ENCODE measurements around the gene DRC3.

DRC3 gene

DNA sequence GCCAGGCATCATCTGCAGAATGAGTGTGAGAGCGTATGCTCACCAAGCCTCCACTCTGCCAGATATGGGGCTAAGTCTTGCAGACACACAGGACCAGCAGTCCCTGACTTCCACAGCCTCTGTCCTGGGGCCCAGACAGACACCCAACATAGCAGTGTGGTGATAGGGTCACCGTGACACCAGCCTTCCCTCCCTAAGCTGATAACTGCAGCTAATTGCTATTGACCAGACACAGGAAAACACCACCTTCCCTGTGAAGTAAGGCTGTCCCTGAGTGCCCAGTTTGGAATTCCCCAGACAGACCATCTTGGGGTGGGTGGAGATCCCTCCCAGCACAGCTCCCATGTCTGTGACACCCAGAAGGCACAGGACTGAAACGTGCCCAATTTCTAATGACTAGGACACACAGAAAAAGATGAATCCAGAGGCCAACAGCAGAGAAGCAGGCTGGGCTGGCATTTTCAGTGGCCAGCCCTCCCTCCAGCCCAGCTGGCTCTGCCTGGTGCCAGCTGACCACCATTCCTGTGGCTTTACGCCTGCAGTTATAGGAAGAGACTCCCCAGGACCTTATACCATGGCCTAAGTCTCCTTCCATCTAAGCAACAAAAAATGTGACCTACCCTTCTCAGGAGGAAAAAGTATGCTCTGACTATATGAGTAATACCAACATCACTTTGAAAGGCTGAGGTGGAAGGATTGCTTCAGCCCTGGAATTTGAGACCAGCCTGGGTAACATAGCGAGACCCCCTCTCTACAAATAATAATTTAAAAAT is 36.0 kb downstream of the DRC3 start:
- no peak for DNase-seq
- in situ Hi-C loops (cut with MboI; ENCODE audit: low pct_unique_long_range_greater_than_20kb, low sequenced_read_pairs): no loop called here

DNA sequence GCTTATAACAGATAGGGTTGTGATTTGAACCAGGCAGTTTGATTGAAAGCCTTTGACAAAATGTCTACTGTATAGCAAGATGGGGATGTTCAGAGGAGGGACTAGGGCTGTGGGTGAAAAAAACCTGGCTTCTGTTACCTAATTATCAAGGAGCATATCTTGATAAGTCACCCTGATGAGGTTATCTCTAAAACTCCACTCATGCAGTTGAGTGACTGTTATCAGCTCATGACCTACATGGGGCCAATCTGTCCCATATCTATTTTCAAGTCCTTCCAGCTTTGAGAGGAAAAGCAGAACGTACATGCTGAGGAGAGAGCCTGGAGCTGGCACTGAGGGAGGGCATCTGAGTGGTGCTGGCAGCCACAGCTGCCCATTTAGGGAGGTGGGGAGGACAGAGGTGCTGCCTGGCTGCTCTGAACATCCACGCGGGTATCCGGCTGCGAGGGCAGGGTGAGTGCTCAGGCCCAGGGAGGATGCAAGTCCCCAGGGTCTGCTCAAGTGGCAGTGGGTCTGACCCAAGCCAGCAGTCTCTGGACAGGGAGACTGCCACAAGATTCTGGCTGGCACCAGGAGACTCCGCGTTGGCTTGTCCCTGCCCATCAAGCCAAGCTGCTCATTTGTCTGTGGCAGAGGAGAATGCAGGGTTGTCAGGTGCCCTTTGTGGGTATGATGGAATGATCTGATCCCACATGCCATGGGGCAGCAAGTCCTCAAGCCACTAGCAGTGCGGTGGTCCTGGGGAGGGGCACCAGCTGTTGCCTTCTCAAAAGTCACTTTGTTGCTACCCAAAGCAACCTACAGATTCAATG is 37.2 kb downstream of the DRC3 start:
- no peak for DNase-seq
- in situ Hi-C loops (cut with MboI; ENCODE audit: low pct_unique_long_range_greater_than_20kb, low sequenced_read_pairs): no loop called here

DNA sequence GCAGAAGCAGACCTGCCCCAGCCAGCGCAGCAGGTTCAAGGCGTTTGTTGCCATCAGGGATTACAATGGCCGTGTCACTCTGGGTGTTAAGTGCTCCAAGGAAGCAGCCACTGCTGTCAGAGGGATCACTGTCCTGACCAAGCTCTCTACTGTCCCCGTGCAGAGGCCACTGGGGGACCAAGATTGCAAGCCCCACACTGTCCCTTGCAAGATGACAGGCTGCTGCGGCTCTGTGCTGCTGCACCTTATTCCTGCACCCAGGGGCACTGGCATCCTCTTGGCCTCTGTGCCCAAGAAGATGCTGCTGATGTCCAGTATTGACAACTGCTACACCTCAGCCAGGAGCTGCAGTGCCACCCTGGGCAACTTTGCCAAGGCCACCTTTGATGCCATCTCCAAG is 38.6 kb downstream of the DRC3 start:
- no peak for DNase-seq
- in situ Hi-C loops (cut with MboI; ENCODE audit: low pct_unique_long_range_greater_than_20kb, low sequenced_read_pairs): no loop called here

DNA sequence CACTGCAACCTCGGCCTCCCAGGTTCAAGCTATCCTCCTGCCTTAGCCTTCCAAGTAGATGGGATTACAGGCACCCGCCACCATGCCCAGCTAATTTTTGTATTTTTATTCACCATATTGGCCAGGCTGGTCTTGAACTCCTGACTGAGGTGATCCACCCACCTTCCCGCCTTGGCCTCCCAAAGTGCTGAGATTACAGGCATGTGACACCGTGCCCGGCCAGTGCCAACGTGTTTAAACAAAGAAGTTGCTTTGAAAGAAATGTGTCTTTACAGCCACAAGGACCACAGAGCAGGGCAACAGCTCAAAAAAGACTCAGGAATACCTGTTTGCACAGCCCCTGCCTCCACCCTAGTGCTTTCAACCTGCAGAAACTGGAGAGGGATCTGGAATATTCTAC is 41.3 kb downstream of the DRC3 start:
- DNase-seq: no peak
- in situ Hi-C loops (cut with MboI; ENCODE audit: low pct_unique_long_range_greater_than_20kb, low sequenced_read_pairs): no loop called here

DNA sequence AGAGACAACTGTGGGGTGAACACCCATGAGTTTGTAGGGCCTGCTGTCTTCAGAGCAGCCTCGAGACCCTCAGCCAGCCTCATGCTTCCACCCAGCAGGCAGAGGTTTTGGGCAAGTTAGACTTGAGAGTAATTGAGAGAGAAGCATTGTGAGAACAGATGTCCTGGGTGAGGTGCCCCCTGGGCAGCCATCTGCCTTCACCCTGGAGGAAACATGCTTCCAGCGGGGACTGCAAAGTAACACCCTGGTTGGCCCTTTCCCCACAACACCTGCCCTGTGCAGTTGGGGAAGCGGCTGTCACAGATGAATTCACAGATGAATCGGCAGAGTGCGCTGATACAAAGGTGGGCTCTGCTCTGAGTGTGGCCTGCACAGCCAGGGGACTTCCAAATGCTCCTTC is 42.9 kb downstream of the DRC3 start:
- in situ Hi-C loops (cut with MboI; ENCODE audit: low pct_unique_long_range_greater_than_20kb, low sequenced_read_pairs): no loop called here
- no peak for DNase-seq

DNA sequence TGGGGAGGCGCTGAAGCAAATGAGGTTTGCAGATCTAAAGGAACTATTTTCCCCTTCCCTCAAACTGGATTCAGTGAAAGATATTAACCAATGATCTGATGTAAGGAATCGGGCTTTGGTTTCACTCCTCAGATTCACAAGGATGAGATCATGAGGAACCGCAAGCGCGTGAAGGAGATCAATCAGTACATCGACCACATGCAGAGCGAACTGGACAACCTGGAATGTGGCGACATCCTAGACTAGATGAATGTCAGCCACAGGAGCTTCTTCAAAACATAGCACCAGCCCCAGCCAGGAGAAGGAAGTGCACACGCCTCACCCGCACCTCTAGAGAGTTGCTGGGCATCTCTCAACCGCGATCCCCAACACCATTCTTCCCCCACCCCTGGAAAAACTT is 43.8 kb downstream of the DRC3 start:
- in situ Hi-C loops (cut with MboI; ENCODE audit: low pct_unique_long_range_greater_than_20kb, low sequenced_read_pairs): no loop called here
- no peak for DNase-seq

DNA sequence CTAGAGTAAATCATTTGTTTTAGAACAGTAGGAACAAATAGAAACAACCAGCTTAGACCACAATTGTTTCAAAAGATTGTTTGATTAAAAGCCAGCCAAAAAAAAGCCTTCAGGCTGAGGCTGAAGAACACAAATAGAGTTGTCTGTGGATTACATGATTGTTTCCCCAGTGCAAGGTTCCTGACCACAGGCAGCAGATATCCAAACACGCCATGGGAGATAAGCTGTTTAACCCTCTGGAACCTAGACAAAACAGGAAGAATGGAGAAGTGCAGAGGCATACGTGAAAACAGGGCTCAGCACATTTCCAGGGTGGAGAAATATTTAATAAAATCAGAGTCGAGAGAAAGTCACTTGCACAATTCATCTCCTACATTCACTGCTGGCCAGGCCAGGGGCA is 45.3 kb downstream of the DRC3 start:
- no peak for DNase-seq
- in situ Hi-C loops (cut with MboI; ENCODE audit: low pct_unique_long_range_greater_than_20kb, low sequenced_read_pairs): no loop called here

DNA sequence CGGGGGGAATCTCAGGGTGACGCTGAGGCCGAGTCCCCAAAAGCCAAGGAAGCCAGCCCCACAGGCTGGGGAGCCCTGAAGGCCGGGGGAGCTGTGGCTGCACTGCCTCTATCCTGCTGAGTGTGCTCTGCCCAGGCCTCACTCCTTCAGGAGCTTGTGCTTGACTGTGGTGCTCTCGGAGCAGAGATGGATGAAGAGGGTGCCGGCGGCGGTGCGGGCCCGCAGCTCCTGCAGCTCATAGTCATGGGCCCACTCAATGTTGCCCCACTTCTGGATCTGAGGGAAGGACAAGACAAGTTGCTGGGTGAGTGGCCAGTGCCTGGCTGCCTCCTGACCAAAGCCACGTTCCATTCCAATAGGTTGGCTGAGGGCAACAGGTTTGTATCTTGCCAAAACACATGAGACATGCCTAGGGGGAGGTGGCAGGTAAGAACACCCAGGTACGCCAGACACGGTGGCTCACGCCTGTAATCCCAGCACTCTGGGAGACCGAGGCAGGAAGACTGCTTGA is 45.8 kb downstream of the DRC3 start:
- DNase-seq: no peak
- in situ Hi-C loops (cut with MboI; ENCODE audit: low pct_unique_long_range_greater_than_20kb, low sequenced_read_pairs): no loop called here

DNA sequence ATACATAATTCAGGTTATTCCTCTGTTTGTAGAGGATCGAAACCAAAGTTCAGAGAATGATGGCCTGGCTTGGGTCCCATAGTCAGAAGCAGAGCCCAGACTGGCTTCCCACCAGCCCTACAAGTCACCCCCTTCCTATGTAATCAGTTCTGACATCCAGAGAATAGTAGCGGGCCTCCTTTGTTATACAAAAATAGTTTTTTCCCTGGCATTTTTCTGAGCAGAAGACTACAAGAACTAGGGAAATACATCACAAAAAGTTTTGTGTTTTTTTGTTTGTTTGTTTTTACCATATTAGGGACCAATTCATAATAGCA is 47.1 kb downstream of the DRC3 start:
- DNase-seq: no peak

DNA sequence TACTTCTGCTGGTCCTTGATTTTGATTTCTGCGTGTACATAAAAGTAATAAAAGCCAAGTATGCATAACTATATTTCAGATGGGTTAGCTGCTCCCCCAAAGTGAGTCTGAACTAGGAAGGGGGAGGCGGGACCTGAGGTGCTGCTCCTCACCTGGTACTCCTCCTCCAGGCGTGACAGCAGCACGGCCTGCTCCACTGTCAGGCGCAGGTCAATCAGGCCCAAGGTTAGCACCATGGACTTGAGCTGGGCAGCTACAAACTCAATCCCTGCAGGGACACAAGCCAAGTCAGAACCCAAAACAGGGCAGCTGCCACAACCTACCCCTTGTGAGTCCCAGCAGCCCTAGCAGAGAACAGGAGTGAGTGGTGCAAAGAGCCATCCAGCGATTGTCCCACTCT is 48.3 kb downstream of the DRC3 start:
- no peak for DNase-seq
- in situ Hi-C loops (cut with MboI; ENCODE audit: low pct_unique_long_range_greater_than_20kb, low sequenced_read_pairs): no loop called here

More for the DNA sequence above, 47.1 kb downstream of the DRC3 start:
- in situ Hi-C loops (cut with MboI; ENCODE audit: low pct_unique_long_range_greater_than_20kb, low sequenced_read_pairs): no loop called here

DNA sequence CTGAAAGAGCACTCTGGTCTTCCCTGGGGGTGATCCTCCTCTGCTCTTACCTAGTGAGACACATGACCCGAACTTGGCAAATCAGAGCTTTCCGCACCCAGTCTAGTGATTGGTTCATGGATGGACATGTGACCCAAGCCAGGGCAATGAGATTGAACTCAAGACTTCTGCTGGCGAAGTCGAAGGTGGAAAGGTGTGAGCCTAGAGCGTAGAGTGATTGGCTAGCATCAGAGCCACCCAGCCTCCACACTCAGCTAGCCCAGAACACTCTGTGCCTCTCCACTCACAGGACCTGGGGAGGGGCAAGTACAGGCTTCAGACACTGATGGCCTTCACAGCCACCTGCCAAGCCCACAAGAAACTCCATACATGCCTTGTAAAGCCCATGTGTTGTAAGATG is 48.7 kb downstream of the DRC3 start:
- no peak for DNase-seq

DNA sequence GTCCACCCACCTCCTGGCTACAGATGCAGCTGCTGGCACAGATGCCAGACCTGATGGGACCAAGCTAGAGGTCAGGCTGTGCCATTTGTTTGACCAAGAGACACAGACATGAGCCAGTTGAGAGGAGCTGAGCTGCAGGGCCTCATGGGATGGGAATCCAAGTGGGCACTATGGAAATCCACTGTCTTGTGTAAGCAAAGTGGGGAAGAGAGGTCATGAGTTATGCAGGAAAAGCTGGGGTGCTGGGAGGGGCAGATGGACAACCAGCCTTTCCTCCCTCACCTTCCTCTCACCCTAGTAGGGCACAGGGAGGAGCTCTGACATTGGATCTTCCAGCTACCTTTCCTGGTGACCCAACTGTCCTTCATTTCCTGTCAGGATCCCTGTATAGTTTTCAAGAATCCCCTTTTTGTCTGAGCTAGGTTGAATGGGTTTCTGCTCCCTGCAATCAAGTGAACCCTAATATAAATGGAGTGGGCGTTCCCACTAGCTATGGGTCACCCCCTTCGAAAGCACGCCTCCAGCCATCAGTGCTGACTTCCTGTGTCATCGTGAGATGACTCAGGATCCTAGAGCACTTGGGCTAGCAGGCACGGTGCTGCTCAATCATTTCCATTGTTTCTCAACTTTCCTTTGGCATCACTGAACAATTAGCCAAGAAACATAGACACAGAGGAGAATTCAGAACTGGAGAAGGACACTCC is 52.7 kb downstream of the DRC3 start:
- DNase-seq: no peak
- in situ Hi-C loops (cut with MboI; ENCODE audit: low pct_unique_long_range_greater_than_20kb, low sequenced_read_pairs): no loop called here

More for the DNA sequence above, 48.7 kb downstream of the DRC3 start:
- in situ Hi-C loops (cut with MboI; ENCODE audit: low pct_unique_long_range_greater_than_20kb, low sequenced_read_pairs): no loop called here

DNA sequence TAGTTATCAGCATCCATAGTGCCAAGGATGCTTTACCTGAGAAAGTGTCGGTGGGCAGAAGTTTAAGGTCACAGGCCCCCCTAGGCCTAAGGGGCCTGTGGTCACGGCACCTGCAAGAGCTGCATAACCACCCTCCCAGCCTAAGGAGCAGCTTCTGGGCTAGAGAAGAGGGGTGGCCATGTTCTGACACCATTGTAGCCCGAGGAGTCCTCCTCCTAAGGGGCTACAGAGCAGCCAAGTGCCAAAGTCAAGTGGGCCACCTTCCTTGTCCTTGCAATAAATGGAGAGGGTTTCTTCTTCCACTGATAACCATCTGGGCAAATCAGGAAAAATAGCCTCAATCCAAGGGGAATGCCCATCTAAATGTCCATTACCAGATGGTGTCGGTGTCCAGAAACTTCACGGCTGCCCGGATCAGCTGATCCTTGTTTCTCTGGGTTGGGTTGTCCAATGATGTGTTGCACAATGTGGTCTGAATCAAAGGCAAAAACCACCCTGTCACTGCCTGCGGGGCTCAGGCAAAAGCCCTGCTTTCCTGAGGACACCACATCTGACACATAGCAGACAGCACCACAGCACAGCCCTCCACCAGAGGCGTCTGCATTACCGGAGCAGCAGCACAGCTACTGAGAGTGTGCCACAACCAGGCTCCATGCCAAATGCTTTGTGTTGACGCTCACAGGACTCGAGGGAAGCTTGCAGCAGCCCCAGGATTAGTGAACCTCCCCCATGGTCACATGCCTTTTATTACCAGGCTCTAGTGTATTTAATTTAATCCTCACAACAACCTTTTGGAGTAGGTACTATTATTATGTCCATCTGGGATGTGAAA is 53.5 kb downstream of the DRC3 start:
- in situ Hi-C loops (cut with MboI; ENCODE audit: low pct_unique_long_range_greater_than_20kb, low sequenced_read_pairs): no loop called here
- no peak for DNase-seq

DNA sequence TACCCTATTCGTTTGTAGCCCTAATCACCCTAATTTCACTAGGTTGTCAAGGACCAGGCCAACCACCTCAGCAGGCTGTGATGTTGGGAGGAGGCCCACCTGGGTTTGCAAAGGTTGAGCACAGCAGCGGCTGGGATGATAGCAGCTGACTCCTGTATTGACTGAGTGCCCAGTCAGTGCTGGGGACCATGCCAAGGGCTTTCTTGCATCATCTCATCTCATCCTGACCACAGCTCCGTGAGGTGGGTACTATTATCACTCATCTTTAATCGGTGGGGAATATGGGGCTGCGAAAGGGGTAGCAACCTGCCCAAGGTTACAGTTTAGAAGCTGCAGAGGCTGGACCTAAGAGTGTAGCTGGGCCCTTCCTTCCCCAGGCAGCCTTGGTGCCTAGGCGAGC is 54.6 kb downstream of the DRC3 start:
- DNase-seq: no peak
- in situ Hi-C loops (cut with MboI; ENCODE audit: low pct_unique_long_range_greater_than_20kb, low sequenced_read_pairs): no loop called here

DNA sequence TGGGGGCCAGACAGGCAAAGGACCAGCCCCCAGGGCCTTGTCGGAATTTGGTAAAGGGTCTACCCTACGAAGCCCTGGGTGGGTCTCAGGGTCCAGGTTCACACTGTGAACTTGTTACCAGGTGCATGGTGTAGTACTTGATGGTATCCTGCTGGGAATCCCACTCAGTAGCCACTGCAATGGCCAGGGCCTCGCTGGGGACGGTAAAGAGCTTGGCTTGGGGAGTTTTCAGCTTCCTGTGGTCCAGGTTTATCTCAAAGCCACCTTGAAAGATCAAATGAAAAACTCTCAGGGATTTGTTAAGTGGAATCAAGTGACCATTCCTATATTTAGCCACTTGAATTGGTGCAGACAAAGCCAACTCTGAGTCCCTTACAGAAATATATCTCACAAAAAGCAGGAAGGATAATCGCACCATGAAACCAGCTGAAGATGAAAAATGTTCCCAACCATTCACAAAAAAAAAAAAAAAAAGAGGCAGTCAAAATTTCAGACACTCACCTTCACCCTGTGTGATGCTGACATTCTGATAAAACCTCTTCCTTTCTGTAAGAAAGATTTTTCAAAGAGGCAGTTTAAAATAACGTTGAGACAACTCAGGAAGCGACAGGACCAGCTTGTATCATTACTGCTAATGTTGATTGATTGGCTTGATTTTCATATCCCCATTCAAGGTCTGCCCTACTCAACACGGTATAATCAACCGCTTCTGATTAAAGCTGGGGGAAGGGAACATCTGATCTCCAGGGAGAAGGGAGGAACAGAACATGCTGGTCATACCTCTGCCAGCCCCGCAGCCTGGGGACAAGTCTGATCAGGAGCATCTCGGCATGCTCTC is 55.7 kb downstream of the DRC3 start:
- DNase-seq: no peak
- in situ Hi-C loops (cut with MboI; ENCODE audit: low pct_unique_long_range_greater_than_20kb, low sequenced_read_pairs): no loop called here

DNA sequence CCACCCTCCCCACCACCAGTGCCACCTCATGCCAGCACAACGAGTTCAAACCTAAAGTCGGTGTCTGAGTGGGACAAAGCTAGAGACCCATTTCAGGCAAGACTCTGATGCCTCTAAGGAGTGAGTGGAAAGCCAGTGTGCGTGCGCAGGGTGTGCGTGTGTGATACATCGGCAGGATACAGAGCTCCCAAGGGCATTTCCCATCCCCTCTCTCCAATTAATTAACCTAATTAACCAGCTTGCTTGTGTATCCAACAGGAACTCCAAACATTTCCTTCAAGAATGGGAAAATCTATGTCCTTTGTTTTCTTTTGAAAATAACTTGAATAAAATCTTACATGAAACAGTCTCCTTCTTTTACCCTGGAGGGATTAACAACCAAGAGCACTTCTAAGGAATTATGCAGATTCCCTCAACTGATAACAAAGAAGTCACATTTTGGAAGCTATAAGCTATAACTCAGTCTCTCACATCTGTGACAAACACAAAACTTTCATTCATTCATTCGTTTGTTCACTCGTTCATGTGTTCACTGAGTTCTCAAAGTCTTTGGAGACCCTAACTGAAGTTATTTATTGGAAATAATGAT is 56.4 kb downstream of the DRC3 start:
- no peak for DNase-seq
- in situ Hi-C loops (cut with MboI; ENCODE audit: low pct_unique_long_range_greater_than_20kb, low sequenced_read_pairs): no loop called here

DNA sequence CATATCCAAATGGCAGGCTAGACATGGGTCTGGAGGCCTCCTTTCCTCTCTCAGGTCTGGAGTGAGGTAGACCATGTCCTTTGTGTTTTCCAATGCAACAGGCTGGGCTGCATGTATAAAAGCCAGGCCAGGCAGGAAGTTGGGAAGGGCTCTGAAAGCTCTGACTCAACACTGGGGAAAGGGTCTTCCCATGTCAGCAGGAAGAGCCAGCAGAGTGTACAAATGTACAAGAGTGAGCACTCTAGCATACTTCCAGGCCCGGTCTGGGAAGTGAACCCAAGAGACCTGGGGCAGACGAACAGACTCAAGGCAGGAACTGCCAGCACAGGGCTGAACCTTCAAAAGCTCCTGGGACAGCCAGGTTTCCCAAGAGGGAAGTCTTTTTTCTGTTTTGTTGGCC is 59.3 kb downstream of the DRC3 start:
- in situ Hi-C loops (cut with MboI; ENCODE audit: low pct_unique_long_range_greater_than_20kb, low sequenced_read_pairs): no loop called here
- DNase-seq: no peak

DNA sequence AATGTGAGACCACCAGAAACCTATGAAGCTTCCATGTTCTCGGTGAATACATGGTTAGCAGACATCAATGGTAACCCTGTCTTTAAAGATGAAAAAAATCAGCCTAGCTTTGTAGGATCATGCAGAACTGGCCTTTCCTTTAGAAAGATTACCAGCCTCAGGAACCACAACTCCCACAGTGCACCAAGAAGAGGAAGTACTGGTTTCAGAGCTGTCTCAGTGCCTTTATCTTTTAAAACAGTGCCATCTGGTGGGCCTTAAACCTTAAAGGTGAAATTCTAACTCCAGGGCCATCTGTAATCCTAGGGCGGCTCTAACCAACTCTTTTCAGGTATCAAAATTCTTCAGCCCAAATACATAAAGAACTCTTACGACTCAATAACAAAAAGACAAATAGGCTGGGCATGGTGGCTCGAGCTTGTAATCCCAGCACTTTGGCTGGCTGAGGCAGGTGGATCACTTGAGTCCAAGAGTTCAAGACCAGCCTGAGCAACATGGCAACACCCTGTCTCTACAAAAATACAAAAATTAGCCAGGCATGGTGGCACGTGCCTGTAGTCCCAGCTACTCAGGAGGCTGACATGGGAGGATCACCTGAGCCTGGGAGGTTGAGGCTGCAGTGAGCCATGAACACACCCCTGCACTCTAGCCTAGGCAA is 60.9 kb downstream of the DRC3 start:
- peak; percentile 85 for DNase-seq
- in situ Hi-C loops (cut with MboI; ENCODE audit: low pct_unique_long_range_greater_than_20kb, low sequenced_read_pairs): no loop called here
